Body of pancreas (tissue), 4 donors: ENCODE results near the gene KRTAP5-11.

ENCODE experiments used
- POLR2A ChIP-seq, 3 donors: fragments of 450-650 bp; IDR thresholded peaks; one replicate each; pipeline ENCODE4 v1.6.1; 2016; ENCODE audit warnings: antibody characterized with exemption in 3 of 3, mild to moderate bottlenecking in 2 of 3
- TF ChIP-seq, protein P1 (sequence below), 7 experiments: fragments of 450-650 bp in 4 of 7; fragments of 200-600 bp in 3 of 7; sonication (generic) in 3 of 7; IDR thresholded peaks; one replicate each; pipeline ENCODE4 v1.5.1; 2016 to 2019; ENCODE audit warnings: antibody characterized with exemption in 7 of 7

- TF ChIP-seq, protein P1, sequence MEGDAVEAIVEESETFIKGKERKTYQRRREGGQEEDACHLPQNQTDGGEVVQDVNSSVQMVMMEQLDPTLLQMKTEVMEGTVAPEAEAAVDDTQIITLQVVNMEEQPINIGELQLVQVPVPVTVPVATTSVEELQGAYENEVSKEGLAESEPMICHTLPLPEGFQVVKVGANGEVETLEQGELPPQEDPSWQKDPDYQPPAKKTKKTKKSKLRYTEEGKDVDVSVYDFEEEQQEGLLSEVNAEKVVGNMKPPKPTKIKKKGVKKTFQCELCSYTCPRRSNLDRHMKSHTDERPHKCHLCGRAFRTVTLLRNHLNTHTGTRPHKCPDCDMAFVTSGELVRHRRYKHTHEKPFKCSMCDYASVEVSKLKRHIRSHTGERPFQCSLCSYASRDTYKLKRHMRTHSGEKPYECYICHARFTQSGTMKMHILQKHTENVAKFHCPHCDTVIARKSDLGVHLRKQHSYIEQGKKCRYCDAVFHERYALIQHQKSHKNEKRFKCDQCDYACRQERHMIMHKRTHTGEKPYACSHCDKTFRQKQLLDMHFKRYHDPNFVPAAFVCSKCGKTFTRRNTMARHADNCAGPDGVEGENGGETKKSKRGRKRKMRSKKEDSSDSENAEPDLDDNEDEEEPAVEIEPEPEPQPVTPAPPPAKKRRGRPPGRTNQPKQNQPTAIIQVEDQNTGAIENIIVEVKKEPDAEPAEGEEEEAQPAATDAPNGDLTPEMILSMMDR (IDR thresholded peaks at IDR 0.05), result no peak
- TF ChIP-seq POLR2A (IDR thresholded peaks at IDR 0.05), result no peak
Measured at GRCh38 chr11:71565263-71565662, 17.4 kb downstream of the KRTAP5-11 start, which contains the start of gene KRTAP5-10.
